MM.1S (cell line): ENCODE measurements around the gene TNFRSF4.

Experiments
- DNase-seq: peaks from one replicate; pipeline ENCODE4 v3.0.0-alpha.2; 2015
- H2AFZ ChIP-seq: fragments of 300-600 bp; sonication (generic); 2 replicates; pipeline ENCODE4 v1.6.0; 2016; ENCODE audit warnings: antibody characterized with exemption, low read length
- H3F3A ChIP-seq: fragments of 300-600 bp; sonication (generic); 2 replicates; pipeline ENCODE4 v1.6.1; 2016; ENCODE audit warnings: mild to moderate bottlenecking, antibody characterized with exemption, low read length, moderate library complexity, mixed read lengths; ENCODE audit not compliant: insufficient read depth
- H3K27ac ChIP-seq: fragments of 300-600 bp; sonication (generic); 2 replicates; pipeline ENCODE4 v1.5.1; 2016; ENCODE audit warnings: mild to moderate bottlenecking, low read length
- H3K27me3 ChIP-seq: fragments of 300-600 bp; sonication (generic); replicated peaks from 2 replicates; pipeline ENCODE4 v1.6.0; 2016; ENCODE audit warnings: low read length; ENCODE audit not compliant: insufficient read depth
- H3K36me3 ChIP-seq: fragments of 300-600 bp; sonication (generic); replicated peaks from 2 replicates; pipeline ENCODE4 v1.6.1; 2016; ENCODE audit warnings: mild to moderate bottlenecking, low read length, mixed read lengths; ENCODE audit not compliant: insufficient read depth
- H3K4me1 ChIP-seq: fragments of 300-600 bp; sonication (generic); 2 replicates; pipeline ENCODE4 v1.6.1; 2016; ENCODE audit warnings: low read length, mixed read lengths
- H3K4me2 ChIP-seq: fragments of 300-600 bp; sonication (generic); 2 replicates; pipeline ENCODE4 v1.6.0; 2016; ENCODE audit warnings: low read depth, low read length
- H3K4me3 ChIP-seq: fragments of 300-600 bp; sonication (generic); 2 replicates; pipeline ENCODE4 v1.5.1; 2016; ENCODE audit warnings: low read length, mixed read lengths
- H3K79me2 ChIP-seq: fragments of 300-600 bp; sonication (generic); 2 replicates; pipeline ENCODE4 v1.6.1; 2016; ENCODE audit warnings: mixed run types, low read length, mixed read lengths
- H3K9ac ChIP-seq: fragments of 300-600 bp; sonication (generic); 2 replicates; pipeline ENCODE4 v1.6.1; 2016; ENCODE audit warnings: low read length, mixed read lengths
- H3K9me2 ChIP-seq: fragments of 300-600 bp; sonication (generic); replicated peaks from 2 replicates; pipeline ENCODE4 v1.6.1; 2016; ENCODE audit warnings: mild to moderate bottlenecking, low read length, mixed read lengths; ENCODE audit not compliant: insufficient read depth
- H3K9me3 ChIP-seq: fragments of 300-600 bp; sonication (generic); replicated peaks from 2 replicates; pipeline ENCODE4 v1.6.1; 2016; ENCODE audit warnings: mild to moderate bottlenecking, low read length, mixed read lengths; ENCODE audit not compliant: insufficient read depth
- H4K20me1 ChIP-seq: fragments of 300-600 bp; sonication (generic); 2 replicates; pipeline ENCODE4 v1.6.1; 2016; ENCODE audit warnings: mild to moderate bottlenecking, low read length, moderate library complexity, mixed read lengths; ENCODE audit not compliant: insufficient read depth
- EZH2 ChIP-seq: fragments of 300-600 bp; sonication (generic); optimal IDR thresholded peaks from 2 replicates; pipeline ENCODE3; 2017; ENCODE audit warnings: low read depth, mild to moderate bottlenecking, antibody characterized with exemption, low read length, mixed read lengths
- EZH2phosphoT487 ChIP-seq: fragments of 300-600 bp; sonication (generic); IDR thresholded peaks from 2 replicates; pipeline ENCODE4 v1.6.1; 2018; ENCODE audit warnings: antibody characterized with exemption, low read length
- TF ChIP-seq, protein P1 (sequence below): fragments of 300-600 bp; sonication (generic); IDR thresholded peaks from 2 replicates; pipeline ENCODE4 v1.5.1; 2016; ENCODE audit warnings: antibody characterized with exemption, low read length, mixed read lengths

TNFRSF4 gene

DNA sequence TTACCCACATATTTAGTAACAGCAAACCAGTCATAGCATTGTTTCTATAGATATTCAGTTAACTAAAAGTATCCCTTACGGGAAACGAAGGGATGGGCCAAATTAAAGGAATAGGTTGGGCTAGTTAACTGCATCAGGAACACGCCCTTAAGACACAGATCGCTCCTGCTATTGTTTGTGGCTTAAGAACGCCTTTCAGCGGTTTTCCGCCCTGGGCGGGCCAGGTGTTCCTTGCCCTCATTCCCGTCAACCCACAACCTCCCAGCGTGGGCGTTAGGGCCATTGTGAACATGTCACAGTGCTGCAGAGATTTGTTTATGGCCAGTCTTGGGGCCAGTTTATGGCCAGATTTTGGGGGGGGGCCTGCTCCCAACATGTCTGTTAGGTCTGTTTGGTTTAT is 22.2 kb downstream of the TNFRSF4 start:
- Histone ChIP-seq H2AFZ (no peak overlapping the region), H3K9me3 (no peaks in the 10 kb centered on the region), H3K36me3 (no peaks in the 10 kb centered on the region), H3F3A (no peaks in the 10 kb centered on the region), H3K9ac (no peak overlapping the region), H3K79me2 (no peaks in the 10 kb centered on the region), H3K27ac (no peak overlapping the region), H3K4me1 (no peaks in the 10 kb centered on the region), H4K20me1 (no peaks in the 10 kb centered on the region), H3K4me3 (no peak overlapping the region), H3K4me2 (no peak overlapping the region), H3K27me3 (peaks cover 94% of the 10 kb centered on the region), H3K9me2 (no peaks in the 10 kb centered on the region)
- no peak for DNase-seq
- no peak for TF ChIP-seq EZH2phosphoT487
- TF ChIP-seq, protein P1, sequence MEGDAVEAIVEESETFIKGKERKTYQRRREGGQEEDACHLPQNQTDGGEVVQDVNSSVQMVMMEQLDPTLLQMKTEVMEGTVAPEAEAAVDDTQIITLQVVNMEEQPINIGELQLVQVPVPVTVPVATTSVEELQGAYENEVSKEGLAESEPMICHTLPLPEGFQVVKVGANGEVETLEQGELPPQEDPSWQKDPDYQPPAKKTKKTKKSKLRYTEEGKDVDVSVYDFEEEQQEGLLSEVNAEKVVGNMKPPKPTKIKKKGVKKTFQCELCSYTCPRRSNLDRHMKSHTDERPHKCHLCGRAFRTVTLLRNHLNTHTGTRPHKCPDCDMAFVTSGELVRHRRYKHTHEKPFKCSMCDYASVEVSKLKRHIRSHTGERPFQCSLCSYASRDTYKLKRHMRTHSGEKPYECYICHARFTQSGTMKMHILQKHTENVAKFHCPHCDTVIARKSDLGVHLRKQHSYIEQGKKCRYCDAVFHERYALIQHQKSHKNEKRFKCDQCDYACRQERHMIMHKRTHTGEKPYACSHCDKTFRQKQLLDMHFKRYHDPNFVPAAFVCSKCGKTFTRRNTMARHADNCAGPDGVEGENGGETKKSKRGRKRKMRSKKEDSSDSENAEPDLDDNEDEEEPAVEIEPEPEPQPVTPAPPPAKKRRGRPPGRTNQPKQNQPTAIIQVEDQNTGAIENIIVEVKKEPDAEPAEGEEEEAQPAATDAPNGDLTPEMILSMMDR = no peak
- no peak for TF ChIP-seq EZH2

DNA sequence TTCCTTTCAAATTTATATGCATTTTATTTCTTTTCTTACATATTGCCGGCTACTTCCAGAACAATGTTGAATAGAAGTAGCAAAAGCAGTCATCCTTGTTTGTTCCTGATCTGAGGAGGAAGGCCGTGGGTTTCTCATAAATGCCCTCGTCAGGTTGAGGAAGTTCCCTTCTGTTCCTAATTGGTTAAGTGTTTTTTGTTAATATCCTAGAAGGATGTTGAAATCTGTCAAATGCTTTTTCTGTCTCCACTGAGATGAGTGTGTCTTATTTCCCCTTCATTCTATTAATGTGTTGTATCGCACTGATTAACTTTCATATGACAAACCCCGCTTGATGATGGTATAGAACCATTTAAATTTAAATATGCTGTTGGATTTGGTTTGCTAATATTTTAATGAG is 24.8 kb downstream of the TNFRSF4 start:
- H3K4me1 ChIP-seq = no peaks in the 10 kb centered on the region
- no peaks in the 10 kb centered on the region for H3K9me3 ChIP-seq
- H3K9ac ChIP-seq = no peak overlapping the region
- no peak overlapping the region for H3K4me2 ChIP-seq
- no peaks in the 10 kb centered on the region for H4K20me1 ChIP-seq
- peaks cover 91% of the 10 kb centered on the region for H3K27me3 ChIP-seq
- DNase-seq = no peak
- H3K27ac ChIP-seq = no peak overlapping the region
- no peak overlapping the region for H3K4me3 ChIP-seq
- no peaks in the 10 kb centered on the region for H3F3A ChIP-seq
- H3K79me2 ChIP-seq = no peaks in the 10 kb centered on the region
- no peaks in the 10 kb centered on the region for H3K36me3 ChIP-seq
- no peak overlapping the region for H2AFZ ChIP-seq
- H3K9me2 ChIP-seq = no peaks in the 10 kb centered on the region
- TF ChIP-seq, protein P1 = no peak
- TF ChIP-seq EZH2phosphoT487 (no peak), EZH2 (no peak)

DNA sequence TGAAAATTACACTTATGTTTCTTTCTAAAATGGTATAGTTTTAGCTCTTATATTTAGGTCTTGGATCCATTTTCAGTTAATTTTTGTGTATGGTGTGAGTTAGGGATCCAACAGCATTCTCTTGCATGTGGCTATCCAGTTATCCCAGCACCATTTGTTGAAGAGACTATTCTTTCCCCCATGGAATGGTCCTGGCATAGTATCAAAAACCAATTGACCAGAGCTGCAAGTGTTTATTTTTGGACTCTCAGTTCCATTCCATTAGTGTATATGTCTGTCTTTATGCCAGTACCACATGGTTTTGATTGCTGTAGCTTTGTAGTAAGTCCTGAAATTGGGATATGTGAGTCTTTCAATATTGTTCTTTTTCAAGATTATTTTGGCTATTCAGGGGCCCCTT is 26.0 kb downstream of the TNFRSF4 start:
- peaks cover 93% of the 10 kb centered on the region for H3K27me3 ChIP-seq
- H3F3A ChIP-seq = no peaks in the 10 kb centered on the region
- H2AFZ ChIP-seq = no peak overlapping the region
- H3K4me2 ChIP-seq = no peak overlapping the region
- no peaks in the 10 kb centered on the region for H3K4me1 ChIP-seq
- no peak for TF ChIP-seq EZH2
- TF ChIP-seq, protein P1 = no peak
- no peak for TF ChIP-seq EZH2phosphoT487
- no peaks in the 10 kb centered on the region for H4K20me1 ChIP-seq
- H3K36me3 ChIP-seq = no peaks in the 10 kb centered on the region
- no peak overlapping the region for H3K4me3 ChIP-seq
- H3K79me2 ChIP-seq = no peaks in the 10 kb centered on the region
- no peaks in the 10 kb centered on the region for H3K9me3 ChIP-seq
- DNase-seq = no peak
- no peak overlapping the region for H3K9ac ChIP-seq
- no peak overlapping the region for H3K27ac ChIP-seq
- H3K9me2 ChIP-seq = no peaks in the 10 kb centered on the region
